Neural progenitor cell (in vitro differentiated cells): ENCODE data around the gene ODC1. TPM values are rescaled to one million over a fixed set of nuclear protein-coding genes. Genes with fewer than 3 reads are reported as not detected.

Experiments
- DNase-seq: peaks from one replicate; pipeline ENCODE4 v3.0.0-alpha.2; 2016; ENCODE audit warnings: low spot score
- H2AFZ ChIP-seq: fragments of 200-600 bp; sonication (generic); replicated peaks from 2 replicates; pipeline ENCODE4 v1.6.1; 2016; ENCODE audit warnings: antibody characterized with exemption
- H3F3A ChIP-seq: fragments of 200-600 bp; sonication (generic); 2 replicates; pipeline ENCODE4 v1.6.1; 2016; ENCODE audit warnings: antibody characterized with exemption, low read depth
- H3K27ac ChIP-seq: fragments of 200-600 bp; sonication (generic); 2 replicates; pipeline ENCODE4 v1.5.1; 2016; ENCODE audit warnings: mild to moderate bottlenecking
- H3K27me3 ChIP-seq: fragments of 200-600 bp; sonication (generic); 2 replicates; pipeline ENCODE4 v1.6.1; 2016; ENCODE audit warnings: mild to moderate bottlenecking, moderate library complexity
- H3K36me3 ChIP-seq: fragments of 200-600 bp; sonication (generic); 2 replicates; pipeline ENCODE4 v1.5.1; 2016
- H3K4me1 ChIP-seq: fragments of 200-600 bp; sonication (generic); 2 replicates; pipeline ENCODE4 v1.6.1; 2016; ENCODE audit warnings: mixed run types
- H3K4me2 ChIP-seq: fragments of 200-600 bp; sonication (generic); 2 replicates; pipeline ENCODE4 v1.6.1; 2016
- H3K4me3 ChIP-seq: fragments of 200-600 bp; sonication (generic); 2 replicates; pipeline ENCODE4 v1.5.1; 2016
- H3K79me2 ChIP-seq: fragments of 200-600 bp; sonication (generic); 2 replicates; pipeline ENCODE4 v1.6.1; 2016; ENCODE audit warnings: low read depth
- H3K9ac ChIP-seq: fragments of 200-600 bp; sonication (generic); 2 replicates; pipeline ENCODE4 v1.6.1; 2016
- H3K9me3 ChIP-seq: fragments of 200-600 bp; sonication (generic); 2 replicates; pipeline ENCODE4 v1.5.1; 2016; ENCODE audit warnings: low read depth
- H4K20me1 ChIP-seq: fragments of 200-600 bp; sonication (generic); 2 replicates; pipeline ENCODE4 v1.6.1; 2016; ENCODE audit warnings: low read depth
- H3K27ac Mint-ChIP-seq: 3 replicates; pipeline ENCODE4 v1.8.0; 2021; ENCODE audit warnings: mixed read lengths
- H3K27me3 Mint-ChIP-seq: 2 replicates; pipeline ENCODE4 v1.8.0; 2022; ENCODE audit warnings: low read depth, mild to moderate bottlenecking, inconsistent platforms, moderate library complexity, mixed read lengths; ENCODE audit not compliant: insufficient read depth
- H3K36me3 Mint-ChIP-seq: 3 replicates; pipeline ENCODE4 v1.8.0; 2021; ENCODE audit warnings: mixed read lengths
- H3K4me1 Mint-ChIP-seq: 3 replicates; pipeline ENCODE4 v1.8.0; 2021; ENCODE audit warnings: mixed read lengths
- H3K4me3 Mint-ChIP-seq: 3 replicates; pipeline ENCODE4 v1.8.0; 2021; ENCODE audit warnings: mild to moderate bottlenecking, moderate library complexity, mixed read lengths
- H3K9me3 Mint-ChIP-seq: 3 replicates; pipeline ENCODE4 v1.8.0; 2020; ENCODE audit warnings: mixed read lengths
- CTCF ChIP-seq: fragments of 200-600 bp; sonication (generic); IDR thresholded peaks from 2 replicates; pipeline ENCODE4 v1.5.1; 2017; ENCODE audit warnings: antibody characterized with exemption, mild to moderate bottlenecking
- EZH2 ChIP-seq: fragments of 200-600 bp; sonication (generic); IDR thresholded peaks from 2 replicates; pipeline ENCODE4 v1.6.1; 2017; ENCODE audit warnings: antibody characterized with exemption, mild to moderate bottlenecking, moderate library complexity
- EZH2phosphoT487 ChIP-seq: fragments of 200-600 bp; sonication (generic); IDR thresholded peaks from 2 replicates; pipeline ENCODE4 v1.6.1; 2017; ENCODE audit warnings: antibody characterized with exemption
- total RNA-seq: library from RNA; depleted of rRNA; stranded (reverse); fragments of >200 nt; gene quantifications from 2 replicates; pipeline ENCODE4 v1.2.3, GENCODE V29; 2015; ENCODE audit warnings: low replicate concordance

ODC1 gene
- total RNA-seq, 1 donor from 2014 or later: 437 TPM

- Histone ChIP-seq H3K9ac (no peak overlapping the region), H3K27me3 (no peaks in the 10 kb centered on the region), H3F3A (no peaks in the 10 kb centered on the region), H3K4me3 (no peak overlapping the region), H4K20me1 (no peaks in the 10 kb centered on the region), H3K4me2 (no peak overlapping the region), H3K27ac (no peak overlapping the region), H3K79me2 (no peaks in the 10 kb centered on the region), H3K36me3 (no peaks in the 10 kb centered on the region), H3K4me1 (peaks cover 13% of the 10 kb centered on the region), H2AFZ (no peak overlapping the region), H3K9me3 (no peaks in the 10 kb centered on the region)
- DNase-seq: peak; percentile 39
- H3K27ac Mint-ChIP-seq: peak overlapping the region; percentile 42
- H3K9me3 Mint-ChIP-seq: no peaks in the 10 kb centered on the region
- no peak overlapping the region for H3K4me3 Mint-ChIP-seq
- H3K4me1 Mint-ChIP-seq: peaks cover 31% of the 10 kb centered on the region
- TF ChIP-seq EZH2: no peak
- TF ChIP-seq CTCF: no peak
- no peak for TF ChIP-seq EZH2phosphoT487
- H3K36me3 Mint-ChIP-seq: no peaks in the 10 kb centered on the region
- H3K27me3 Mint-ChIP-seq: peaks cover 6% of the 10 kb centered on the region
Observed at GRCh38 chr2:10424051-10424450, 24.1 kb downstream of the ODC1 start.

GRCh38 chr2:10423400-10423774 is 24.7 kb downstream of the ODC1 start:
- H3K36me3 Mint-ChIP-seq: no peaks in the 10 kb centered on the region
- no peak for DNase-seq
- H4K20me1 ChIP-seq: no peaks in the 10 kb centered on the region
- no peak overlapping the region for H3K4me3 Mint-ChIP-seq
- H3K27ac Mint-ChIP-seq: no peak overlapping the region
- peaks cover 13% of the 10 kb centered on the region for H3K4me1 ChIP-seq
- H3K27me3 ChIP-seq: no peaks in the 10 kb centered on the region
- TF ChIP-seq EZH2 (no peak), EZH2phosphoT487 (no peak), CTCF (no peak)
- peaks cover 7% of the 10 kb centered on the region for H3K27me3 Mint-ChIP-seq
- H3K9ac ChIP-seq: no peak overlapping the region
- no peak overlapping the region for H2AFZ ChIP-seq
- no peak overlapping the region for H3K27ac ChIP-seq
- H3K9me3 Mint-ChIP-seq: no peaks in the 10 kb centered on the region
- H3K4me3 ChIP-seq: no peak overlapping the region
- H3K4me2 ChIP-seq: no peak overlapping the region
- H3K36me3 ChIP-seq: no peaks in the 10 kb centered on the region
- peaks cover 33% of the 10 kb centered on the region for H3K4me1 Mint-ChIP-seq
- H3K79me2 ChIP-seq: no peaks in the 10 kb centered on the region
- no peaks in the 10 kb centered on the region for H3F3A ChIP-seq
- no peaks in the 10 kb centered on the region for H3K9me3 ChIP-seq

GRCh38 chr2:10422732-10423399 is 25.3 kb downstream of the ODC1 start:
- Histone ChIP-seq H3K79me2 (no peaks in the 10 kb centered on the region), H3K4me3 (no peak overlapping the region), H3K36me3 (no peaks in the 10 kb centered on the region), H2AFZ (no peak overlapping the region), H3K4me2 (no peak overlapping the region), H3K9ac (no peak overlapping the region), H3K27ac (no peak overlapping the region), H3K9me3 (no peaks in the 10 kb centered on the region), H4K20me1 (no peaks in the 10 kb centered on the region), H3K4me1 (peaks cover 13% of the 10 kb centered on the region), H3K27me3 (no peaks in the 10 kb centered on the region), H3F3A (no peaks in the 10 kb centered on the region)
- H3K9me3 Mint-ChIP-seq: no peaks in the 10 kb centered on the region
- peaks cover 8% of the 10 kb centered on the region for H3K27me3 Mint-ChIP-seq
- no peaks in the 10 kb centered on the region for H3K36me3 Mint-ChIP-seq
- DNase-seq: no peak
- H3K4me1 Mint-ChIP-seq: peaks cover 34% of the 10 kb centered on the region
- TF ChIP-seq EZH2 (no peak), CTCF (no peak), EZH2phosphoT487 (no peak)
- no peak overlapping the region for H3K4me3 Mint-ChIP-seq
- no peak overlapping the region for H3K27ac Mint-ChIP-seq
